Stimulated activated CD8-positive, alpha-beta memory T cell treated with anti-CD3 and anti-CD28 coated beads, Interleukin-15, amount 100 ng/mL, for 48 hours (primary cell): ENCODE results near the gene NOG.

Source experiments
- DNase-seq, 2 donors: peaks; one replicate each; pipeline ENCODE4 v3.0.0-alpha.2; 2020; ENCODE audit warnings: low read depth in 2 of 2

The NOG gene

DNA sequence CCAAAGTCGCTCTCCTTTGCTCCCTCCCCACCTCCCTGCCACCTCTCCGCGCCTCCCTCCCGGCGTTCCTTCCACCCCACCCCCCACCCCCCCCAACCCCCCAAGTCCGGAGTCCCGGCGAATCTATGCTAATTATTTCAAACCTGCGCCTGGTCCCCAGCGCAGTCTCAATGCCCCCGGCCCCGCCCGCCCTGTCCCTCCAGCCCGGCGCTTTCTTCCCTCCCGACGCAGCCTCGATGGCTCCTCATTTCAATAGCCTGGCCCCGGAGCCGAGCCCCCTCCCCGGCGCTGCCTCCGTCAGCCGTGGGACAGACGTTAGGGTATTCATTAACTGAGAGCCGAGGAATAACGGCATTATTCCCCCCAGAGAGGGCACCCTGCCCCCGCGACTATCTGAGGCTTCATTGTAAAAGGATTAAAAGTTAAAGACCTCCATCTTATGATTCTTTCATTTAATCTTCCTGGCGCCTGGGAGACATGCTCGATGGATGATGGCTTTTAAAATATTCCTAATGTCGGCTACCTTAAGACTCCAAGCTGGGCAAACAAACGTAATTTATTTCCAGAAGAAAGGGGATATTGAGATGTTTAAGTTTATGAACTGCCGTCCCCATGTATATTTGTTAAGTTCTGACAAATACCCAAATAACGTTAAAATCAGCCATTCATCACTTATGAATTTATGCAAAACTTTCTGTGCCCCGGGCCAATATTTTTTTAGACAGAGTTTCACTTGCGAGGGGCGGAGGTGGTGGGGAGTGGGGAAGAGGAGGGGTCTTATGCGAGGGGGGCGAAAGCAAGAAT is 3.4 kb downstream of the NOG start:
- DNase-seq: no peak

DNA sequence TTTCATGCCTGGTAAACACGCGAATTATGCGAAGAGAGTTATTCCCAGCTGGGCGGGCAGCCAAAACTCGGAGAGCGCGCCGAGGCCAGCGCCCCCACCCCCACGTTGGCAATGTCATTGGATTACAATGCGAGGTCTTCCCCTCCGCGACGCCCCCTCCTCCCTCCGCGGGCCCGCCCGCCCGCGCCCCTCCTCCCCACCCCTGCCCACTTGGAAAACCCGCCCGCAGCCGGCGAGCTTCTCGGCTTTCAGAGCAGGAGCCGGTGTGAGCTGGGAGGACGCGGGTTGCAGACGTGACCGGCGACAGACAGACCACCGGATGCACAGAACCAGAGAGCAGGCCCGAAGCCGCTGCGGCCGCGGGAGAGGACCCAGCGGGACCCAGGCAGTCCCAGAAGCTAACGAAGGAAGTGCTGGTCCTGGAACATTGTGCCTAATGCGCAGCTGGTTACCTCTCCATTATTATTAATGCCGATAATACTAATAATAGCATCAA is 4.0 kb downstream of the NOG start:
- DNase-seq: no peak

DNA sequence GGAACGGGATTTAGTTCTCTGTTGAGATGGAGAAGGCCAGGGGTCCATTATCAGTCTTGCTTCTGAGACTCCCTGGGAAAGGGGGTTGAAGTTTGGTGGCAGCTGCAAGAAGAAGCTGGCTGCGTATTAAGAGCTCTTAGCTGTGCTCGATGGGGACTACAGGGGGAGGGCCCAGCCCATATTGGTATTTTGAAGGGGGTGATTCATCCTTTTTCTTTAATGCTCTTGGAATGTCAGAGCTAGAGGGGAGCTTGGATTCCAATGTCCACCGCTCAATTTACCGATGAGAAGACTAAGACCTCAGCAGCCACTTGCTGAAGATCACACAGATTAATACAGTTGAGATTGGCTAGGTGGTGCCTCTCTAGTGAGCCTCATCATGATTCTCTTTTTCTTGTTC is 5.0 kb downstream of the NOG start:
- no peak for DNase-seq

DNA sequence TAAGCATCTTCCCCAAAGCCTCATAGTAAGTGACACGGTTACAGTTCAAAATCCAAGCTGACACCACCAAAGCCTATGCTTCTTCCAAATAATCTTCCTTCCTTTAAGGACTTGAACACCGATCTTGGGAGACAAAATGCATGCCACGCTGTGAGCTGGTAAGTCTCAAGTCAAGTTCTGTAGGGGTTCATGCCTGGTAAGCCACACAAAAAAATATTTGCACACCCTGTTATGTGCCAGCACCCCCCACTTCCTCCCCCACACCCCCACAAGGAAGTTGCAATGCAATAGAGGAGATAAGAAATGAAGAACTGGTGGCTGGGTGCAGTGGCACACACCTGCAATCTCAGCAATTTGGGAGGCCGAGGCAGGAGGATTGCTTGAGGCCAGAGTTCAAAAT is 5.6 kb downstream of the NOG start:
- DNase-seq: no peak

DNA sequence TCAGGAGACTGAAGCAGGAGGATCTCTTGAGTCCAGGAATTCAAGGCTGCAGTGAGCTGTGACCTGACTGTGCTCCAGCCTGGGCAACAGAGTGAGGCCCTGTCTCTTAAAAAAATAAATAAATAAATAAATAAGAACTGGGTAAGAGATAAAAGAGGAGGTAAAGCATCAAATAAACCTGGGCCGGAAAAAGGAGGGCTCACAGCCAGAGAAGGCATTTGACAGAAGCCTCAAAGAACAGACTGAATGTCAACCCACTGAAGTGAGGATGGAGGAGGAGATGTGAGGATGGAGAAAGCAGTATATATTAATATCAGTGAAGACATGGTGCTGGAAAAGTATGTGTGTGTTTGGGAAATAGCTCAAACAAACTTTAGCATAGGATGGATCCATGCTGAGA is 6.1 kb downstream of the NOG start:
- DNase-seq: no peak

DNA sequence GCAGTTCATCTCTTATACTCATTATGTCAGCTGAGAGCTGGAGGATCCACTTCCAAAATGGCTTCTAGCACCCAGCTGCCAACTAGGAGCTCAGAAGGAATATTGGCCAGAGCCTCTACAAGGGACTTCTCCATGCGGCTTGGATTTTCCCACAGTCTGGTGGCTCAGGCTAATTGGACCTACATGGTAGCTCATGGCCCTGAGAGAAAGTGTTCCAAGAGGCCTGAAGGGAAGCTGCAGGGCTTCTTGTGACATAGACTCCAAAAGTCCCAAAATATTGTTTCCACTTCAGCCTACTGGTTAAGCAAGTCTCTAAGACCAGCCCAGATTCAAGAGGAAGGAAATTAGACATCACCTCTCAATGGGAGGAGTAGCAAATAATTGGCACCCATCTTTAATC is 6.8 kb downstream of the NOG start:
- no peak for DNase-seq

DNA sequence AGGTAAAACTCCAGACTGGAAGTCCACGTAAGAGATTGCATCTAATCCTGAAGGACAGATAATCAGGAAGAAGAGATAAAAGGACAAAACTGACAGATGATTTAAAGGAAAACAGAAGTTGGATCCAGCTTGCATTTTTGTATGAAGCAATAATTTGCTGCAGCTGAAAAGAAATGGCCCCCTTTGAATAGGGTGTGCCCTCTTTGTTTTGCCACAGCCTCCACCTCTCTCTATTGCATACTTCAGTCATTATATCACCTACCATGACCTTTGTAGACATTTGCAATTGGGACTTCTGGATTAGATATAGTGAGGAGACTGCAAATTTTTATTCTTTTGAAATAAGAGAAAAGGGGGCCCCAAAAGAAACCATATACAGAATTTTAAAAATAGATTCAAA is 8.1 kb downstream of the NOG start:
- DNase-seq: no peak

DNA sequence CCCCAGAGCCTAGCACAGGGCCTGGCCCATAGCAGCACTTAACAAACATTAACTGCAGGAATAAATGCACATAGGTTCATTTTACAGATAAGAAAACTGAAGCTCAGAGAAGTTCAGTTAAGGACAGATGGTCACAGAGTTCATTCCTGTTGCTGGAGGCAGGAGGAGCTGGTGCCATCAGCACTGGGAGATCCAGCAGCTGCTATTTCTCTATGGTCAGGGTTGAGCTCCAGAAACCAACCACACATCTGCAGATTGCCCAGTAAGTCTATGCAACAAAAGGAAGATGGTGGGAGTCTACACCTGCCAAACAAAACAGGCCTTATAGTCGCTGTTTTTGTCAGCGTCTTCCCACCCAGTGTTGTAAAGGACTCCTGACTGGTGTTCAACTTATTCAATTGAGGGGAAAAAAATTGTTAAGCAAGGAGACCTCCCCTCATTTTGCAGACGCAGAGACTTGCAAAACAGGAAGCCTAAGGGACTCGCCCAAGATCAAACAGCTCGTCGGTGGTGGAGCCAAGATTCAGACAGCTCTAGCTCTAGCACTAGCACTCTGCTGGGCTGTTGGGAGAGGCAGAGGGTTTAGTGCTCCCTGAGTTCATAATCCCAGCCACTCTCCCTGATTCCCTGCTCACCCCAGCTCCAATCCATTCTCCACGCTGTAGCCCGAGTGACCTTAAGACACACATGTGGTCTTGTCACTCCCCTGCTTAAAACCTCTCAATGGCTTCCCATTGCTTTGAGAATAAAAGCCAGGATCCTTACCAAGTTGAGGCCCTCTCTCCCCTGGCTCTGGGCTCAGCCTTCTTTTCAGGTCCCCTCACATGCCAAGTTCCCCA is 9.0 kb downstream of the NOG start:
- DNase-seq: no peak

DNA sequence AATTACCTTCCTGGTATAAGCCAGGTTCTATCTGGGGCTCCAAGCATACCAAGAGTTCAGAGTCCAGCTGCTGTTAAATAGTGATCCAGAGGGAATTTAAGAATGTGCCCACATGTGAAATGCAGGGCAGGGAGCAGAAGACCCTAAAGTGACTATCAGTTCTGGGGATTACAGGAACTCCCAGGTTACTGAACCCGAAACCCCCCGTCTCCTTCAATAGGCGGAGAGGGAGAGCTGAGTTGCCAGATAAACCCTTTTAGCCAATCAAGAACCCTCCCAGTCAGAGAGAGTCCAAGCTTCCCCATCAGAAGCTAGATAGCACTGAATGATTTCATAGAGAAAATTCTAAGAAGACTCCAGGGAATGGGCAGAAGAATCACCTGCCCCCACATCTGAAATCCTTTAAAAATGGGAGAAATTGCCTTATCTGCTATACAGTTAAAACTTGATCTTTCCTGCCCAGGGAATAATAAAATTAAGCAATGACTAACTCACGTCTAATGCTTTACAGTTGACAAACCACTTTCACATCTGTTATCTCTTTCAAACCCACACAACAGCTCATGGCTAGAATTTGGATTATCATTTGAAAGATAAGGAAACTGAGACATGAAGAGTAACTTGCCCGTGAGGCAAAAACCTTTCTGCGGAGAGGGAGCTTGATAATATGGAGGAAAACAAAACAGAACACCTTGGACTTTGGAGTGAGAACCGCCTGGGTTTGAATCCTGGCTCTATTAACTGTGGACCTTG is 10.2 kb downstream of the NOG start:
- no peak for DNase-seq

DNA sequence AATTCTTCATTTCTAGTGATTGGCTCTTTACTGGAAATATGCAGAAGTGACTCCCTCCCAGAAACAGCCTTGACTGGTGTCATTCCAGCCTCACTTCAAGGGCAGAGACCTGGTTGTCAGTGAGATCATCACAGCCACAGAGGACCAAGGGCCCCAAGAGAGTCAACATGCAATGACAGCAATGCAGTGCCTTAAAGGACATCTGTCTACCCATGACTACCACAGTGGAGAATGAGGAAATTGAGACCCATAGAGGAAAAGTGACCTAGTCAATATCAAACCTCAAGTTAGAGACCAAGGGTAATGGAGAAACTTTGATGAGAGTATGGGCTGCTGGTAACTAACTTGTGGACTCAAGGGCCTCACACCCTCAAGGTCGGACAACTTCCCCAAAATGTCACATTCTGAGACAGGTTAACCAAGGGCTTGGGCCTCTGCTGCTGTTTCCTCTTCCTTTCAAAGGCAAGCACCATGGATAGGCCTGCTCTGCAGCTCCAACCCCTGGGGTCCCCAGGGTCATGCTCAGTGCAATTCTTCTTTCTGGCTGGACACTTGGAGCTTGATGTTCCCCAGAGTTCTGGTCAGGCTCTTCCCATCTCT is 11.3 kb downstream of the NOG start:
- no peak for DNase-seq

DNA sequence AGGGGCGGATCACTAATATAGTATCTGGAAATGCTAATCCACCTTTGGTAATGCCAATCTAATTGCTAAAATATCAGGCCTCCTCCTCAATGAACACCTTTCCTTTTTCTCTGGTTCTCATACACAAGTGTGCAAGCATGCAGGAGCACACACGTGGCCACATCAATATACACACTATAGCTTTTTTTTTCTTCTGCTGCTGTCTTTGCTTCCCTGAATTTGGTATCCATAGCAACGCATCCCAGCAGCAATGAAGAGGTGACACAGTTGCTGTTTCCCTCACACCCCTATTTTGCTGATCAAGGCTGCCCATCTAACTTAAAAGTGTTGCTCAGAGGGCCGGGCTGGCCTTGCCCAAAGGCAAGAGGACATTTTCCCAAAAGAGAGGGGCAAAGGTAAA is 15.4 kb downstream of the NOG start:
- no peak for DNase-seq

DNA sequence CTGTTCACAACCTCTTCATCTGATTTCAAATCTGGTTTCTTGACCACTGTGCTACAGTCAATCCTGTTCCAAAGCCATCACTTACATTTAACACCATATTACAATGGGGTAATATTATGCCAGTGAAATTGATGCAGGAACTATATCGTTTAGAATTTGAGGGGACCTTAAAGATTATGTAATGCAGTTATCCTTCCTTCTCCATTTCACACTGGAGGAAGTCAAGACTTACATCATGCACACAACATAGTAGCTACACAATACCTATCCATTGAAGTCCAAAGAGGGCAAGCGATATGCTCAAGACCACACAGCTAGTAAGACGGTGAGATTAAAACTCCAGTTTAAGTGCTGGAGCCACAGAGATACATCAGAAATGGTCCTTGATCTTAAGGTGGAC is 16.8 kb downstream of the NOG start:
- DNase-seq: no peak

DNA sequence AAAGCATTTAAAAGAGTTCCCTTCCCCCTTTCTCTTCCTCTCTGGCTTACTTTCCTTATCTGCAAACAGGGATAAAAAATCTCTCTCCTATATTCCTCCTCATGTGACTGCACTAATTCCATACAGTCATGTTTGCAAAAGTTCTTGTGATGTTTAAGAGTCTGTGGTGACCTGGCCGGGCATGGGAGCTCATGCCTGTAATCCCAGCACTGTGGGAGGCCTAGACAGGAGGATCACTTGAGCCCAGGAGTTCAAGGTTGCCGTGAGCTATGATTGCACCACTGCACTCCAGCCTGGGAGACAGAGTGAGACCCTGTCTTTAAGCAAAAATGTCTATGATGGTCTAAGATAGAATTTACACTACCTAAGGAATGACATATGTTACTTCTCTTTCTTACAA is 19.6 kb downstream of the NOG start:
- no peak for DNase-seq

DNA sequence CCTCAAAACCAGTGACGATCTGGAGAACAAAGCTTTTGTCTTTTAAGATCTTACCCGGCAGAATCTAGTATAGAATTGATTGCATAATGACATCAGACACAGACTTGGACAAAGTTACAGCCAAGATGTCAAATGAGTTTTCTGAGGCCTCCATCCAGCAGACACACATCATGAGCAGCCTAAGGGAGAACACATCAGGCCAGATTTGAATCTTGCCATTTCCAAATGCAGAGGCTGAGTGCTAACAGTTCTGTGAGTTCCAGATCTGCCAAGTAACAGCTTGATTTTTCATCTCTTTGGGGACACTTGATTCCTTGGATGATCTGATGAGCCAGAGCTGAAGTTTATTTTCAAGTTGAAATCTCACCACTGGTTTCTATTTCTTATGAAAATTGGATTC is 21.0 kb downstream of the NOG start:
- no peak for DNase-seq

DNA sequence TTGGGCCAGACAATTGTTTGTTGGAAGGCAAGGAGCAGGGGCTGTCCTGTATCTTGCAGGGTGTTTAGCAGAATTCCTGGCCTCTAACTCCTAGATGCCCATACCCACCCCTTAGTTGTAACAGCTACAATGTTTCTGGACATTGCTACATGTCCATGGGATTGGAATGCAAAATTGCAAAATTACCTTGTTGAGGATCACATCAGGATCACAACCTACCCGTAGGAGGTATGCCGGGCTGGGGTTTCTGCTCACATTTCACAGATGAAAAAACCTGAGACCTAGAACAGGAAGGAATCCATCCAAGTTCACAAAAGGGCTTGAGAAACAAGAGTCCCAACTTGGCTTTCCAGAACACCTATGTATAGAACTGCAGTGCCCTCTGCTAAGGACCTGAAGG is 22.7 kb downstream of the NOG start:
- DNase-seq: no peak

DNA sequence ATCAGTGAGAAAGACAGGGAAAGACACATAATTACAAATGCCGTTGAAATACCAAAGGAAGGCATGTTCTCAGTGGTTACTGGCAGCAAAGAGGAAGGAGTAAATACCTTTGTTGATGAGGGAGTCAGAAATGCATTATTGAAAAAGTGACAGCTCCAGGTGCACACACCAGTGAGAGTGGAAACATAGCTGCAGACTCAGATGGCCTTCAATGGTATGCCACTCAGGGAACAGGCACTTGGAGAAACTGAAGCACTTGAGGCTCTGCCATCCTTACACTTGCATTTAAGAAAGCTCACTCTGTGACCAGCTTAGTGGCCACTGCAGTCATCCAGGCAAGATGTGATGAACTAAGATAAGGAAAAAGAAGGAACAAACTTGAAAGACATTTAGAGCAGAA is 29.9 kb downstream of the NOG start:
- no peak for DNase-seq

DNA sequence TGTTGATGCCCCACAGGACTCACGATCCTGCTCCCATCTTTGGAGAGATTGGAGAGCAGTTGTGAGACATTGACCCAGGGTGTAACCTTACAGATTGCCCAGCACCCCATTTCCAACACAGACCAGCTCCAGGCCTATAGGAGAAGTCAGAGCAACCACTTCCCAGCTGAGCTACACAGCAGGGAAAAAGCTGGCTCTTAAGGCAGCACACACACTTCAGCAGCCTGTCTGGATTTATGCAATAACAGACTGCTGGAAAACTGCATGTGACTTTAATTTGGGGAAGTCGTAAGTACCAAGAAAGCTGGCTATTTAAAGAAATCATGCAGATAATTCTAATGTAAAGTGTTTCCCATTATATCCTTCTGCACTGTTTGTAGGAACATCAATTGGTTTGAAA is 30.8 kb downstream of the NOG start:
- no peak for DNase-seq

DNA sequence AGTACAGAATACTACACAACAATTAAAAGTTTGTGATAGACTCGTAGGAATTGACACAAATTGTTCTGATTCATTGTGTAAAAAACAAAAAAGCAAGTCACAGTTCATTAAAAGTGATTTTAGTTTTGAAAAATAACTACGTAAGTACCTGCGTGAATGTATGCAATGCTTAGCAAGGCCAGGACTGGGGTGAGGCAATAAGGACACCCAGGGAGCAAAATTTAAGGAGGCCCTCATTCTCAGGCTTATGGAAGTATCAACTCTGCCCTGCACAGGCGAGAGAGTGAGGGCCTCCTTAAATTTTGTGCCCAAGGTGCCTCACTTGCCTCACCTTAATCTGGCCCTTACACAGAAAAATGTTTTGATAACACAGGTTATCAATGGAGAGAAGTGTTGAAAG is 31.4 kb downstream of the NOG start:
- no peak for DNase-seq

DNA sequence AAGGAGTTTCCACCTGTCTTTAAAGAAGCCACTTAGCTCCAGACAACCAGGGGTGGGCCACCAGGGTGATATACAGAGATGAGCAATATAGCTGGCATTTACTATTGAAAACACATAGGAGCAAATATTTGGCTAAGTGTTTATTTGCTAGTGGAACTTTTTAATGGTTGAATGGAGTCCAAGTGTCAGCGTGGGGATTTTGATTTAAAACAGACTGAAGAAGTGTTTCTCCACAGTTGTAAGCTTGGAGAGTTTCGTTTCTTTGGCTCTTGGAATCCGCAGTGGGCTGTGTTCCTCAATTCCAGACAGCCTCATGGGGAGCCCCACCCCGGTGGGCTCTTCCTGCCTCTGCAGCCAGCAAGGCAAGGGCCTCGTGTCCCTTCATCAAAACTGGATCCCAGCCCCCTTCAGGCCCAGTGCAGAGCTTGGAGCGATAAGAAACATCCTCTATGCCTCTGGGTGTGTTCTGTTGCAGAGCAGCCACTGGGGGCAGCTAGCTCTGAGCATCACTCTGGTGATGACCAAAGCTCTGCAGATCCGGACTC is 36.1 kb downstream of the NOG start:
- DNase-seq: no peak

DNA sequence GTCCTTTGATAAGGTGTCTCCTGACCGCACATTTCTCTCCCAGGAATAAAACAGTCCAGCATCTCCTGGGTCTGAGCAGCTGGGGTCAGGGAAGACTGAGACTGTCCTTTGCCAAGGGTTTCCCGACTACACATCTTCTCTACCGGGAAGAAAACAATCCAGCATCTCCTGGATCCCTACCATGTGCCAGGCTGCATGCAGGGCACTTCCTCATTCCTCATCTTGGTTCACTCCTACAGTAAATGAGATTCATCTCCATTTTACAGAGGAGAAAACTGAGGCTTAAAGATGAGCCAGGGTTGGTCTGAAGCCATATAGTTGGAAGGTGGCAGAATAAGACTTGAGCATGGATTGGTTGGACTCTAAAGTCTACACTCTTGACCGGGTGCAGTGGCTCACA is 36.7 kb downstream of the NOG start:
- no peak for DNase-seq

DNA sequence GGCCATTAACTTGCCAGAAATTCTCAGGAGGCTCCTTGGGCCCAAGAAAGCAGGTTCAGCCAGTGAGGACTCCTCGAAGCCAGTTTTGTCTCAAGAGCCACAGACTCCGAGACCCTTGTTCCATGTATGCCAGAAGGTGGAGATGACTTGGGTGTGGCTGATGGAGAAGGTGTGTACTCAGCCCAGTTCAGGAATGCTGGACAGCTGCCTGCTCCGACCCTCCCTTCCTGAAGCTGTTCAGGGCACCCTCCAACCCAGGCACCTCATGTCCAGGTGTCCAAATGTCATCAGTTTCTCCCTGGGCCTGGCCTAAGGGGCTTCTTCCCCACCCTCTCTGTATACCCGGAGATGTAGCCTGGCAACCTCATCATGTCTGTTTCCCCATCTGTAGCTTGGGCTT is 40.2 kb downstream of the NOG start:
- DNase-seq: no peak

DNA sequence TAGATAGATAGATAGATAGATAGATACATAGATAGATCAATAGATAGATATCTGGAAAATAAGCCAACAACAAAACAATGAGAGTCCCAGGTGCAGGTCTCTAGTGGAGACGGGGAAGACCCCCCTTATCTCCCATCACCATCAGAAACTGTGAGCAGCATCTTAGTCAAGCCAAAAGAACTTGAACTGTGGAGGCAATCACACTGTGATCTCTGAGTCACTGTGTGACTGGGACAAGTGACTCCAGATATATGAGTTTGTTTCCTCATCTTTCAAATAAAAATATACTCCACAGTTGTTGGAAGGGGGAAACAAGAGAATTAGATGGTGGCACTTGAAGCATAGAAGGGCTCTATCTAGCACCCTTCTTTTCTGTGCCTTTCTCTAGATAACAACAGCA is 42.1 kb downstream of the NOG start:
- no peak for DNase-seq
